H1 (cell line): ENCODE measurements around the gene KRT72. TPM values are rescaled to one million over a fixed set of nuclear protein-coding genes. Genes with fewer than 3 reads are reported as not detected.

Experiments
- CTCF ChIA-PET: fragments of 300-600 bp; sonication (Branson Sonifier 250); formaldehyde crosslinking; loops from one replicate; lab custom pipeline; 2021; ENCODE audit not compliant: partially characterized antibody; lab: Charles Lee
- POLR2A ChIA-PET: fragments of 300-600 bp; sonication (Branson Sonifier 250); formaldehyde crosslinking; loops from one replicate; lab custom pipeline; 2021; ENCODE audit warnings: inconsistent platforms; ENCODE audit not compliant: partially characterized antibody; lab: Charles Lee
- DNase-seq, 2 experiments: peaks; one replicate each; pipeline versions ENCODE4 v3.0.0 to v3.0.0-alpha.2; 2010 to 2022; ENCODE audit warnings: low spot score in 2 of 2, low read depth in 1 of 2, mixed read lengths in 1 of 2
- FAIRE-seq: peaks from 2 replicates; lab custom pipeline; 2011; peaks lifted over from hg19 to GRCh38; lab: Jason Lieb, UNC
- H2AFZ ChIP-seq: 2 replicates; pipeline ENCODE4 v1.8.1; 2012; ENCODE audit warnings: low read length, inconsistent platforms
- H2AK5ac ChIP-seq: 2 replicates; pipeline ENCODE4 v1.6.1; 2013; ENCODE audit warnings: low read depth, low read length
- H2BK120ac ChIP-seq: replicated peaks from 2 replicates; pipeline ENCODE3; 2013; ENCODE audit warnings: low read depth, low read length, inconsistent platforms
- H2BK12ac ChIP-seq: 2 replicates; pipeline ENCODE4 v1.6.1; 2013; ENCODE audit warnings: low read depth, low read length
- H2BK15ac ChIP-seq: 2 replicates; pipeline ENCODE4 v1.6.1; 2013; ENCODE audit warnings: low read length
- H2BK20ac ChIP-seq: 2 replicates; pipeline ENCODE4 v1.6.1; 2013; ENCODE audit warnings: low read length
- H2BK5ac ChIP-seq: 2 replicates; pipeline ENCODE4 v1.6.1; 2013; ENCODE audit warnings: low read depth, low read length
- H3K14ac ChIP-seq: 2 replicates; pipeline ENCODE4 v1.6.1; 2013; ENCODE audit warnings: inconsistent platforms; ENCODE audit not compliant: insufficient read length
- H3K18ac ChIP-seq: 2 replicates; pipeline ENCODE4 v1.6.1; 2013; ENCODE audit warnings: low read length; ENCODE audit errors: extremely low read depth
- H3K23ac ChIP-seq: 2 replicates; pipeline ENCODE4 v1.6.1; 2013; ENCODE audit warnings: inconsistent platforms; ENCODE audit not compliant: insufficient read length
- H3K23me2 ChIP-seq: 2 replicates; pipeline ENCODE4 v1.6.1; 2013; ENCODE audit warnings: low read depth, low read length
- H3K27ac ChIP-seq: 2 replicates; pipeline ENCODE4 v1.6.1; 2011; ENCODE audit warnings: low read depth, low read length, inconsistent platforms
- H3K27me3 ChIP-seq, 4 experiments: replicated peaks in 1 of 4; 1 replicate in 1 of 4; 2 replicates in 3 of 4; pipeline versions ENCODE4 v1.6.1 to v1.8.1; 2011 to 2013; ENCODE audit warnings: low read length in 3 of 4, mild to moderate bottlenecking in 3 of 4, inconsistent platforms in 2 of 4, mixed read lengths in 2 of 4, moderate library complexity in 1 of 4; ENCODE audit not compliant: control insufficient read depth in 3 of 4, insufficient read depth in 3 of 4; ENCODE audit errors: extremely low read depth in 1 of 4
- H3K36me3 ChIP-seq, 4 experiments: 2 replicates each; pipeline versions ENCODE4 v1.6.1 to v1.8.1; 2011 to 2013; ENCODE audit warnings: mild to moderate bottlenecking in 4 of 4, low read length in 3 of 4, moderate library complexity in 2 of 4, control low read depth in 1 of 4, inconsistent platforms in 1 of 4; ENCODE audit not compliant: insufficient read depth in 4 of 4, control insufficient read depth in 2 of 4
- H3K4ac ChIP-seq: replicated peaks from 2 replicates; pipeline ENCODE3; 2013; ENCODE audit warnings: low read length, low read depth, mixed read lengths, inconsistent platforms; ENCODE audit not compliant: insufficient read length
- H3K4me1 ChIP-seq, 4 experiments: replicated peaks in 1 of 4; 1 replicate in 1 of 4; 2 replicates in 3 of 4; pipeline versions ENCODE4 v1.6.1 to v1.8.1; 2011 to 2013; ENCODE audit warnings: low read length in 3 of 4, inconsistent platforms in 2 of 4, mixed read lengths in 1 of 4; ENCODE audit not compliant: insufficient read depth in 4 of 4, control insufficient read depth in 3 of 4
- H3K4me2 ChIP-seq, 2 experiments: 2 replicates each; pipeline versions ENCODE4 v1.6.1 to v1.8.1; 2011 to 2013; ENCODE audit warnings: low read depth in 2 of 2, low read length in 2 of 2, control low read depth in 1 of 2, inconsistent platforms in 1 of 2, mild to moderate bottlenecking in 1 of 2; ENCODE audit not compliant: insufficient read depth in 1 of 2
- H3K4me3 ChIP-seq, 4 experiments: fragments of 200-600, 300-600 bp in 1 of 4; sonication (generic), shearing (Covaris generic), sonication (Bioruptor Twin) in 1 of 4; 2 replicates each; pipeline versions ENCODE4 v1.5.1 to v1.8.1; 2011 to 2016; ENCODE audit warnings: low read length in 4 of 4, low read depth in 3 of 4, control low read depth in 2 of 4, inconsistent platforms in 2 of 4, mild to moderate bottlenecking in 2 of 4, mixed read lengths in 1 of 4, moderate library complexity in 1 of 4; ENCODE audit not compliant: insufficient read depth in 2 of 4; ENCODE audit errors: extremely low read depth in 1 of 4
- H3K56ac ChIP-seq: replicated peaks from 2 replicates; pipeline ENCODE3; 2013; ENCODE audit warnings: low read depth, mild to moderate bottlenecking, mixed read lengths, low read length, inconsistent platforms; ENCODE audit not compliant: insufficient read length
- H3K79me1 ChIP-seq: 2 replicates; pipeline ENCODE4 v1.6.1; 2013; ENCODE audit warnings: low read depth, low read length, control low read depth
- H3K79me2 ChIP-seq, 2 experiments: 2 replicates each; pipeline versions ENCODE4 v1.6.1 to v1.8.1; 2012 to 2013; ENCODE audit warnings: low read length in 2 of 2, mild to moderate bottlenecking in 2 of 2, inconsistent platforms in 1 of 2; ENCODE audit not compliant: insufficient read depth in 2 of 2, control insufficient read depth in 1 of 2
- H3K9ac ChIP-seq, 4 experiments: replicated peaks in 1 of 4; 1 replicate in 1 of 4; 2 replicates in 3 of 4; pipeline versions ENCODE4 v1.6.1 to v1.8.1; 2011 to 2013; ENCODE audit warnings: low read depth in 3 of 4, low read length in 3 of 4, control low read depth in 2 of 4, mild to moderate bottlenecking in 2 of 4, moderate library complexity in 2 of 4, inconsistent platforms in 1 of 4; ENCODE audit errors: extremely low read depth in 1 of 4
- H3K9me3 ChIP-seq, 2 experiments: 2 replicates each; pipeline versions ENCODE4 v1.6.1 to v1.8.1; 2012 to 2013; ENCODE audit warnings: mild to moderate bottlenecking in 2 of 2, moderate library complexity in 2 of 2, control low read depth in 1 of 2, inconsistent platforms in 1 of 2, low read depth in 1 of 2, low read length in 1 of 2, mixed read lengths in 1 of 2; ENCODE audit not compliant: insufficient read depth in 2 of 2
- H4K20me1 ChIP-seq, 2 experiments: replicated peaks in 1 of 2; 2 replicates each; pipeline versions ENCODE3 to v1.8.1; 2011 to 2013; ENCODE audit warnings: inconsistent platforms in 2 of 2, low read length in 2 of 2, mild to moderate bottlenecking in 1 of 2; ENCODE audit not compliant: insufficient read depth in 2 of 2, control insufficient read depth in 1 of 2
- H4K5ac ChIP-seq: 2 replicates; pipeline ENCODE4 v1.6.1; 2013; ENCODE audit warnings: low read length, low read depth, mixed read lengths, inconsistent platforms; ENCODE audit not compliant: insufficient read length
- H4K8ac ChIP-seq: 2 replicates; pipeline ENCODE4 v1.8.0; 2013; ENCODE audit warnings: mild to moderate bottlenecking, moderate library complexity, low read length, inconsistent platforms; ENCODE audit not compliant: insufficient read depth; ENCODE audit errors: extremely low read depth
- H4K91ac ChIP-seq: replicated peaks from 2 replicates; pipeline ENCODE3; 2013; ENCODE audit warnings: low read length, mixed read lengths, inconsistent platforms; ENCODE audit not compliant: insufficient read length
- CREB1 ChIP-seq: IDR thresholded peaks from 2 replicates; pipeline ENCODE4 v1.6.1; 2012; ENCODE audit warnings: inconsistent platforms
- EP300 ChIP-seq, 2 experiments: IDR thresholded peaks; 1 replicate in 1 of 2; 2 replicates in 1 of 2; pipeline ENCODE4 v1.6.1; 2011 to 2012; ENCODE audit warnings: low read depth in 2 of 2, low read length in 2 of 2, mild to moderate bottlenecking in 2 of 2, borderline replicate concordance in 1 of 2, inconsistent platforms in 1 of 2, moderate library complexity in 1 of 2
- EZH2 ChIP-seq: fragments of 200-600 bp; sonication (generic); IDR thresholded peaks from 2 replicates; pipeline ENCODE4 v1.7.1; 2012; ENCODE audit warnings: low read depth, mild to moderate bottlenecking, moderate library complexity, low read length, inconsistent platforms; ENCODE audit not compliant: severe bottlenecking
- PHF8 ChIP-seq: fragments of 200-600 bp; sonication (generic); conservative IDR thresholded peaks from 2 replicates; pipeline ENCODE4 v1.7.1; 2012; ENCODE audit warnings: low read depth, mild to moderate bottlenecking, inconsistent platforms, low read length, moderate library complexity
- POLR2A ChIP-seq, 2 experiments: IDR thresholded peaks; 1 replicate in 1 of 2; 2 replicates in 1 of 2; pipeline ENCODE4 v1.6.1; 2011; ENCODE audit warnings: low read depth in 2 of 2, low read length in 2 of 2, mild to moderate bottlenecking in 2 of 2; ENCODE audit errors: control extremely low read depth in 1 of 2
- RNF2 ChIP-seq: fragments of 200-900, 300-1000 bp; sonication (generic); IDR thresholded peaks from 2 replicates; pipeline ENCODE4 v1.7.1; 2016; ENCODE audit warnings: borderline replicate concordance, low read depth, mild to moderate bottlenecking, antibody characterized with exemption, low read length; ENCODE audit not compliant: poor library complexity, severe bottlenecking; ENCODE audit errors: missing control alignments
- SUZ12 ChIP-seq: fragments of 200-600 bp; sonication (generic); IDR thresholded peaks from 2 replicates; pipeline ENCODE4 v1.6.1; 2012; ENCODE audit warnings: mild to moderate bottlenecking, inconsistent platforms, low read length, moderate library complexity, mixed read lengths
- TAF1 ChIP-seq: IDR thresholded peaks from 2 replicates; pipeline ENCODE4 v1.6.1; 2011; ENCODE audit warnings: mild to moderate bottlenecking, low read depth, low read length
- WGBS, 2 experiments: shearing (Covaris generic) in 1 of 2; methylation state at CpG; one replicate each; pipeline versions ENCODE4 v1.1.6 to v1.1.7; 2013 to 2015; ENCODE audit warnings: low lambda C conversion rate in 2 of 2, mixed read lengths in 2 of 2, inconsistent platforms in 1 of 2, low coverage in 1 of 2, missing lambda C conversion rate in 1 of 2; ENCODE audit not compliant: insufficient replicate concordance in 2 of 2, insufficient coverage in 1 of 2, insufficient read length in 1 of 2; ENCODE audit errors: extremely low coverage in 1 of 2, missing lambda C conversion rate in 1 of 2; 5-methylcytosine and 5-hydroxymethylcytosine counted together
- polyA plus RNA-seq, 7 experiments: library from polyadenylated mRNA; depleted of rRNA in 3 of 7; stranded (reverse) in 5 of 7; unstranded in 2 of 7; fragments of >200 nt in 5 of 7; fragments of 200-250 nt in 2 of 7; gene quantifications; 1 replicate in 5 of 7; 2 replicates in 1 of 7; 4 replicates in 1 of 7; pipeline versions ENCODE4 v1.2.1 to v1.2.3, GENCODE V29; 2011 to 2013; ENCODE audit warnings: missing spikeins in 2 of 7, mixed read lengths in 2 of 7
- total RNA-seq: library from RNA; stranded (reverse); fragmentation: NEBNext Ultra II Directional; extraction: Animal tissue kit (Norgen Biotek cat#: 25700); gene quantifications from 2 replicates; pipeline ENCODE4 v1.2.1, GENCODE V29; 2021
- TF ChIP-seq, protein P1 (sequence below): IDR thresholded peaks from 2 replicates; pipeline ENCODE4 v1.6.1; 2012; ENCODE audit warnings: low read length, inconsistent platforms
- TF ChIP-seq, protein P2 (sequence below): IDR thresholded peaks from 2 replicates; pipeline ENCODE4 v1.6.1; 2012; ENCODE audit warnings: inconsistent platforms

KRT72 gene
- total and polyA plus RNA-seq, 2 of the 8 experiments (the other 6 are each of a cell fraction or from before 2014, with no cell fraction given), result not detected

DNA sequence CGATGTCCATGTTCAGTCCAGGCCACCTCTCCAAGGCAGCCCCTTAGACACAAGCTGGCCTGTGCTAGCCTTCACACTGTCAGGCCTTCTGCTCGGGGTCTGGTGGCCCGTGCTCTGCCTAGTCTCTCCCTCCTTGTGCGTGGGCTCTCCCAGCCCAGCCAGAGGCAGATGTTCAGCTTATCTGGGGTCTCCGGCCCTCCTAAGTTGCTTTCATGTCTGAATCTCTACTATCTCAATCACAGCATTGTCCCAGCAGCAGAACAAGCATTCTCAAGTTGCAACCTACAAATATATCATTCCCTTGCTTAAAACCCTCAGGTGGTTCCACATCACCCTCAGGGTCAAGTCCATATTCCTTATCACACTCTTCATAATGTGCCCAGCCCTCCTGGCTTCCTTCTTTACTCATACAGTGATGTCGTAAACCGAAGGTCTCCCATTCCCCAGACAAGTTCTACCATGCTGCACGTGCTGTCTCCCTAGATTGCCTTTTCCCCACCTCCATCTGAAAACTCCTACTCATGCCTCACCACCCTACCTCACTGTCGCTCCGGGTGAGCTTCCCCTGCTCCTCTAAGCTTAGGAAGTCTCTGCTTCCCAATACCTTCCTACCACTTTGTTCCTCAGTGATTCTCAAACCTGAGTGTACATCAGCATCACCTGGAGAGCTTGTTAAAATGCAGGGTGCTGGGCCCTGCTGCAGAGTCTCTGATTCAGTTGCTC, 15.6 kb upstream of the KRT72 start:
- TF ChIP-seq TAF1 (no peak), PHF8 (no peak), CREB1 (no peak), POLR2A (IDR thresholded peaks at IDR 0.05; ENCODE audit: control extremely low read depth in 1 of 2, low read depth in 2 of 2, low read length in 2 of 2) (no peak), SUZ12 (no peak), RNF2 (no peak), EP300 (IDR thresholded peaks at IDR 0.05; ENCODE audit: borderline replicate concordance in 1 of 2, low read depth in 2 of 2, low read length in 2 of 2) (no peak), EZH2 (no peak)
- TF ChIP-seq, protein P1, sequence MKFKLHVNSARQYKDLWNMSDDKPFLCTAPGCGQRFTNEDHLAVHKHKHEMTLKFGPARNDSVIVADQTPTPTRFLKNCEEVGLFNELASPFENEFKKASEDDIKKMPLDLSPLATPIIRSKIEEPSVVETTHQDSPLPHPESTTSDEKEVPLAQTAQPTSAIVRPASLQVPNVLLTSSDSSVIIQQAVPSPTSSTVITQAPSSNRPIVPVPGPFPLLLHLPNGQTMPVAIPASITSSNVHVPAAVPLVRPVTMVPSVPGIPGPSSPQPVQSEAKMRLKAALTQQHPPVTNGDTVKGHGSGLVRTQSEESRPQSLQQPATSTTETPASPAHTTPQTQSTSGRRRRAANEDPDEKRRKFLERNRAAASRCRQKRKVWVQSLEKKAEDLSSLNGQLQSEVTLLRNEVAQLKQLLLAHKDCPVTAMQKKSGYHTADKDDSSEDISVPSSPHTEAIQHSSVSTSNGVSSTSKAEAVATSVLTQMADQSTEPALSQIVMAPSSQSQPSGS, result no peak
- TF ChIP-seq, protein P2, sequence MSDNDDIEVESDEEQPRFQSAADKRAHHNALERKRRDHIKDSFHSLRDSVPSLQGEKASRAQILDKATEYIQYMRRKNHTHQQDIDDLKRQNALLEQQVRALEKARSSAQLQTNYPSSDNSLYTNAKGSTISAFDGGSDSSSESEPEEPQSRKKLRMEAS, result no peak
- Histone ChIP-seq H3K36me3 (no peaks in the 10 kb centered on the region), H3K27me3 (no peaks in the 10 kb centered on the region), H4K8ac (no peak overlapping the region), H3K56ac (no peak overlapping the region), H3K14ac (no peak overlapping the region), H3K79me2 (no peaks in the 10 kb centered on the region), H2BK20ac (no peak overlapping the region), H4K20me1 (no peaks in the 10 kb centered on the region), H3K18ac (no peak overlapping the region), H2BK120ac (no peak overlapping the region), H3K4me3 (no peak overlapping the region), H2AK5ac (no peak overlapping the region), H2BK5ac (no peak overlapping the region), H2AFZ (no peak overlapping the region), H3K27ac (no peak overlapping the region), H3K9ac (no peak overlapping the region), H3K79me1 (no peaks in the 10 kb centered on the region), H2BK12ac (no peak overlapping the region), H3K9me3 (no peaks in the 10 kb centered on the region), H3K23me2 (no peaks in the 10 kb centered on the region), H2BK15ac (no peak overlapping the region), H3K4me1 (no peaks in the 10 kb centered on the region; a peak in 1 of 7 replicates), H3K4me2 (no peak overlapping the region), H3K4ac (no peak overlapping the region), H4K5ac (no peak overlapping the region), H4K91ac (no peak overlapping the region), H3K23ac (no peak overlapping the region)
- POLR2A ChIA-PET, result no interaction called here
- FAIRE-seq (no peak), DNase-seq (peak in 1 of 2 experiments; percentile 13)
- 90% methylated on average over 10 of the region's 10 CpGs; no CpG with 5 or more reads in 1 of the 2 experiments for WGBS, 2 experiments
- CTCF ChIA-PET, result interaction anchor here (1.0 to 2.8 kb wide), 6 partner anchors 34 to 371 kb away, joined by 3 to 8 read pairs (median 5); no protein-coding TSS in a partner anchor
